Liver (tissue), 9 donors: ENCODE results near the gene COBL. TPM values are rescaled to one million over a fixed set of nuclear protein-coding genes. Genes with fewer than 3 reads are reported as not detected.
A peak's percentile ranks its signal among the peaks of the same experiment; 100 is the strongest.

Experiments used
- DNase-seq: peaks from one replicate; pipeline ENCODE4 v3.0.0-alpha.2; 2017; ENCODE audit warnings: low spot score
- H3K27ac ChIP-seq, 2 donors: one replicate each; pipeline ENCODE4 v1.7.0; 2013; ENCODE audit warnings: inconsistent platforms in 2 of 2, low read length in 2 of 2, control low read depth in 1 of 2, low read depth in 1 of 2, mild to moderate bottlenecking in 1 of 2
- H3K27me3 ChIP-seq, 4 donors: one replicate each; pipeline versions ENCODE4 v1.6.1 to v1.7.0; 2013; ENCODE audit warnings: low read length in 3 of 4, inconsistent platforms in 1 of 4, mild to moderate bottlenecking in 1 of 4, moderate library complexity in 1 of 4; ENCODE audit not compliant: control insufficient read depth in 4 of 4, insufficient read depth in 4 of 4
- H3K36me3 ChIP-seq, 4 donors: one replicate each; pipeline versions ENCODE4 v1.6.1 to v1.7.0; 2013; ENCODE audit warnings: low read length in 3 of 4, mild to moderate bottlenecking in 3 of 4, low read depth in 1 of 4, moderate library complexity in 1 of 4; ENCODE audit not compliant: control insufficient read depth in 4 of 4, insufficient read depth in 3 of 4
- H3K4me1 ChIP-seq, 4 donors: one replicate each; pipeline versions ENCODE4 v1.6.1 to v1.7.0; 2013; ENCODE audit warnings: low read length in 3 of 4, mild to moderate bottlenecking in 3 of 4, moderate library complexity in 1 of 4; ENCODE audit not compliant: control insufficient read depth in 4 of 4, insufficient read depth in 4 of 4
- H3K4me3 ChIP-seq, 3 donors: one replicate each; pipeline versions ENCODE4 v1.6.1 to v1.7.0; 2013; ENCODE audit warnings: low read length in 3 of 3, control low read depth in 1 of 3, low read depth in 1 of 3, mild to moderate bottlenecking in 1 of 3
- H3K9ac ChIP-seq, 2 donors: one replicate each; pipeline ENCODE4 v1.7.0; 2013; ENCODE audit warnings: low read length in 2 of 2, mild to moderate bottlenecking in 2 of 2, moderate library complexity in 2 of 2, control low read depth in 1 of 2, low read depth in 1 of 2
- H3K9me3 ChIP-seq, 4 donors: one replicate each; pipeline versions ENCODE4 v1.6.1 to v1.7.0; 2013; ENCODE audit warnings: low read length in 3 of 4; ENCODE audit not compliant: control insufficient read depth in 4 of 4
- FOXA1 ChIP-seq: IDR thresholded peaks from 2 replicates; pipeline ENCODE4 v1.6.1; 2016; ENCODE audit warnings: antibody characterized with exemption
- FOXA2 ChIP-seq: IDR thresholded peaks from 2 replicates; pipeline ENCODE4 v1.6.1; 2016; ENCODE audit warnings: antibody characterized with exemption
- HNF4A ChIP-seq, 2 donors: conservative IDR thresholded peaks; 2 replicates each; pipeline ENCODE4 v1.6.1; 2016; ENCODE audit warnings: antibody characterized with exemption in 2 of 2, mild to moderate bottlenecking in 2 of 2
- HNF4G ChIP-seq: IDR thresholded peaks from 2 replicates; pipeline ENCODE4 v1.6.1; 2016; ENCODE audit warnings: antibody characterized with exemption
- NR2F2 ChIP-seq: IDR thresholded peaks from 2 replicates; pipeline ENCODE4 v1.6.1; 2016; ENCODE audit warnings: antibody characterized with exemption
- RAD21 ChIP-seq, 2 donors: IDR thresholded peaks; 2 replicates each; pipeline ENCODE4 v1.6.1; 2016; ENCODE audit warnings: antibody characterized with exemption in 2 of 2, mild to moderate bottlenecking in 2 of 2
- RXRA ChIP-seq, 2 donors: IDR thresholded peaks; 2 replicates each; pipeline ENCODE4 v1.6.1; 2017 to 2018; ENCODE audit warnings: antibody characterized with exemption in 2 of 2, mild to moderate bottlenecking in 1 of 2
- SP1 ChIP-seq: IDR thresholded peaks from 2 replicates; pipeline ENCODE4 v1.6.1; 2018; ENCODE audit warnings: antibody characterized with exemption, mild to moderate bottlenecking
- TAF1 ChIP-seq: conservative IDR thresholded peaks from 2 replicates; pipeline ENCODE4 v1.6.1; 2016; ENCODE audit warnings: antibody characterized with exemption, mild to moderate bottlenecking
- YY1 ChIP-seq: IDR thresholded peaks from 2 replicates; pipeline ENCODE4 v1.6.1; 2016; ENCODE audit warnings: antibody characterized with exemption, mild to moderate bottlenecking
- WGBS: extraction: QIAGEN DNeasy Blood & Tissue Kit; methylation state at CpG from one replicate; pipeline ENCODE4 v1.1.7; 2013; 5-methylcytosine and 5-hydroxymethylcytosine counted together
- polyA plus RNA-seq, 2 donors: library from polyadenylated mRNA; stranded (reverse) in 1 of 2; unstranded in 1 of 2; fragments of 200-250 nt in 1 of 2; fragments of >200 nt in 1 of 2; fragmentation: Nextera tagmentation in 1 of 2; extraction: Ambion mirVana in 1 of 2; gene quantifications; one replicate each; pipeline versions ENCODE4 v1.2.1 to v1.2.3, GENCODE V29; 2013 to 2015
- total RNA-seq, 2 donors: library from RNA; depleted of rRNA; stranded (reverse); fragments of >200 nt; gene quantifications; one replicate each; pipeline ENCODE4 v1.2.3, GENCODE V29; 2014
- TF ChIP-seq, protein P1 (sequence below): fragments of 150-350 bp; IDR thresholded peaks from 2 replicates; pipeline ENCODE4 v1.5.1; 2017; ENCODE audit warnings: improper control_type of control experiment, low read depth, low read length; ENCODE audit not compliant: missing input control
- TF ChIP-seq, protein P2 (sequence below): IDR thresholded peaks from 2 replicates; pipeline ENCODE4 v1.6.1; 2016; ENCODE audit warnings: antibody characterized with exemption
- TF ChIP-seq, protein P3 (sequence below): IDR thresholded peaks from 2 replicates; pipeline ENCODE4 v1.6.1; 2016; ENCODE audit warnings: antibody characterized with exemption
- donor health status: healthy.
- donor health status: healthy.
- donor health status: healthy.
- donor health status: healthy.
- donor health status: healthy.

The COBL gene
- total and polyA plus RNA-seq, 4 donors: 5.8 to 18.7 (median 10.7) TPM

DNA sequence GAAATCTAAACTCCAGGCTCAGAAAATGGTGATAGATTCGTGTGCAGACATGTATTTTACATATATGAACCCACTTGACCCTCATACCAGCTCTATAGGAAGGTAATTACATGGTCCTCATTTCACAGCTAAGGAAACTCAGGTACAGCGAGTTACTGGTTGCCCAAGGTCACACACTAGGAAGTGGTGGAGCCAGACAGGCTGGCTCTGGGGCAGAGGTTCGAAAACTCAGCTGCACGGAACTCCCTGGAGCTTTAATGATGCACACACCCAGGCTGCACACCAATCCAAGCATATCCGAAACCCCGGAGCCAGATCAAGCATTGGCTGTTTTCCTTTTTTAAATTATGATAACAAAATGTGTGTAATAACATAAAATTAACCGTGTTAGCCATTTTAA lies 172.4 kb downstream of the COBL start:
- DNase-seq: no peak
- Histone ChIP-seq H3K27me3 (no peaks in the 10 kb centered on the region), H3K4me1 (peaks cover 0 to 3% (median 0%) of the 10 kb centered on the region in 4 donors), H3K27ac (no peak overlapping the region), H3K9me3 (peaks cover 0 to 14% (median 7%) of the 10 kb centered on the region in 4 donors), H3K9ac (no peak overlapping the region), H3K36me3 (peaks cover 0 to 2% (median 0%) of the 10 kb centered on the region in 4 donors), H3K4me3 (no peak overlapping the region)
- WGBS: 82% methylated on average over 7 of the region's 7 CpGs
- TF ChIP-seq FOXA1: no peak
- TF ChIP-seq RXRA (IDR thresholded peaks at IDR 0.05): no peak
- no peak for TF ChIP-seq TAF1
- TF ChIP-seq HNF4A (conservative IDR thresholded peaks at IDR 0.05): no peak
- no peak for TF ChIP-seq NR2F2
- TF ChIP-seq, protein P1, sequence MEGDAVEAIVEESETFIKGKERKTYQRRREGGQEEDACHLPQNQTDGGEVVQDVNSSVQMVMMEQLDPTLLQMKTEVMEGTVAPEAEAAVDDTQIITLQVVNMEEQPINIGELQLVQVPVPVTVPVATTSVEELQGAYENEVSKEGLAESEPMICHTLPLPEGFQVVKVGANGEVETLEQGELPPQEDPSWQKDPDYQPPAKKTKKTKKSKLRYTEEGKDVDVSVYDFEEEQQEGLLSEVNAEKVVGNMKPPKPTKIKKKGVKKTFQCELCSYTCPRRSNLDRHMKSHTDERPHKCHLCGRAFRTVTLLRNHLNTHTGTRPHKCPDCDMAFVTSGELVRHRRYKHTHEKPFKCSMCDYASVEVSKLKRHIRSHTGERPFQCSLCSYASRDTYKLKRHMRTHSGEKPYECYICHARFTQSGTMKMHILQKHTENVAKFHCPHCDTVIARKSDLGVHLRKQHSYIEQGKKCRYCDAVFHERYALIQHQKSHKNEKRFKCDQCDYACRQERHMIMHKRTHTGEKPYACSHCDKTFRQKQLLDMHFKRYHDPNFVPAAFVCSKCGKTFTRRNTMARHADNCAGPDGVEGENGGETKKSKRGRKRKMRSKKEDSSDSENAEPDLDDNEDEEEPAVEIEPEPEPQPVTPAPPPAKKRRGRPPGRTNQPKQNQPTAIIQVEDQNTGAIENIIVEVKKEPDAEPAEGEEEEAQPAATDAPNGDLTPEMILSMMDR: no peak

DNA sequence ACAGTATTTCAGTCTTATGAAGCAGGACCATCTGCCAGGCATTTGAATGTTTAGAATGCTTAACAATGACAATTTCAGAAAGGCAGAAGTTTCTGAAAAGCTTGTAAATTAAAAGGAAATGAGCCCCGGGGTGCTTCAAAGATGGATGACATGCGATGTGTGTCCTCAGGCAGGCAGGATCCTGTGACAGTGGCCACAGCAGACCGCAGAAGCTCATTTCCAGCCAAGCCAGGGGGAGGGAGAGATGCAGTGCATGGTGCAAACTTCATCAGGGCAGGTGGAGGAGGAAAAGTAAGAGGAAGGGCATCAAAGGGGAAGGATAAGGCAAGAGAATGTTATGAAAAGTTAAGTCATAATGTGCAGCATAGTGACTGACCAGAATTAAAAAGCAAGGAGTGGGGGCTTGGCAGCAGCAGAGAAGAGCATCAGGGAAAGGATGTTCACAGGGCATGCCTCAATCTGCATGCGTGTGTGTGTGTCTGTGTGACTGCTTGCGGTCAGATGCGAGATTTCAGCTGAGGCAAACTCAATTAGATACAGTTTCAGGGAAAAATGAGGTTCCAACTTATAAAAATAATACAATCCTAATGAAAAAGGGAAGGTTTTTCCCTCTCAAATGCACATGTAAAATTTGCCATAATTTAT lies 173.7 kb downstream of the COBL start:
- H3K9ac ChIP-seq: no peak overlapping the region
- 87% methylated on average over 6 of the region's 6 CpGs for WGBS
- H3K36me3 ChIP-seq: no peaks in the 10 kb centered on the region
- H3K27ac ChIP-seq: no peak overlapping the region
- DNase-seq: no peak
- no peaks in the 10 kb centered on the region for H3K27me3 ChIP-seq
- H3K4me1 ChIP-seq: peaks cover 0 to 3% (median 0%) of the 10 kb centered on the region in 4 donors
- H3K9me3 ChIP-seq: peaks cover 0 to 14% (median 5%) of the 10 kb centered on the region in 4 donors
- TF ChIP-seq, protein P2, sequence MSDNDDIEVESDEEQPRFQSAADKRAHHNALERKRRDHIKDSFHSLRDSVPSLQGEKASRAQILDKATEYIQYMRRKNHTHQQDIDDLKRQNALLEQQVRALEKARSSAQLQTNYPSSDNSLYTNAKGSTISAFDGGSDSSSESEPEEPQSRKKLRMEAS: no peak
- TF ChIP-seq, protein P3, sequence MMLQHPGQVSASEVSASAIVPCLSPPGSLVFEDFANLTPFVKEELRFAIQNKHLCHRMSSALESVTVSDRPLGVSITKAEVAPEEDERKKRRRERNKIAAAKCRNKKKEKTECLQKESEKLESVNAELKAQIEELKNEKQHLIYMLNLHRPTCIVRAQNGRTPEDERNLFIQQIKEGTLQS: no peak
- TF ChIP-seq FOXA2: no peak
- TF ChIP-seq YY1: no peak
- TF ChIP-seq HNF4G: no peak
- TF ChIP-seq, protein P1: no peak
- TF ChIP-seq SP1: no peak
- TF ChIP-seq RXRA (IDR thresholded peaks at IDR 0.05): no peak
- no peak overlapping the region for H3K4me3 ChIP-seq

DNA sequence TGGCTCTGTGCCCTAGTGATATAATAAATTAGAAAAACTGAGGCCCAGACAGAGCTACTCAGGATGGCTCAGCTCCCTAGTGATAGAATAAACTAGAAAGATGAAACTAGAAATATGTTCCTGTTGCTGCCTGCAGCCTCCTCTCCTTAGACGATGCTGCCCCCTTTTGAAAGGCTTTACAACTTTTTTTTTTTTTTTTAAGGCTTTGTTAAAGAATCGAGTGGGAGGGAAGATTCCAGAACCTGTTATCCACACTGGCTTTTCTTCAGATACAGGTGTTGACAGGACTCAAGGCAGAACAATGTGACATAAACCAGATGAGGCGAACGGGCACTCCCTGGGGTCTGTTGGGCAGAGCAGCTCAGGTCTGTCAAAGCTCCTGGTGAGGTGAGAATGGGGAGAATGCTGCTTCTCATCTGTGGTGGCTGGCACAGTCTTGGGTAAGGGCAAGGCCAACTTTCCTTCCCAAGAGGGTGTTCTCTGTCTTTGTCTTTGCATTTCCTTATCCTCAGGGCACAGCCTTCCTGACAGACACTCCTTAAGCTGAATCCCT lies 175.1 kb downstream of the COBL start:
- WGBS: 50% methylated on average over 4 of the region's 4 CpGs
- H3K27me3 ChIP-seq: no peaks in the 10 kb centered on the region
- TF ChIP-seq HNF4G (no peak), HNF4A (conservative IDR thresholded peaks at IDR 0.05) (no peak), YY1 (no peak), FOXA2 (no peak), RAD21 (IDR thresholded peaks at IDR 0.05) (peak; percentile 72)
- TF ChIP-seq, protein P1: peak; percentile 29
- DNase-seq: no peak
- H3K9me3 ChIP-seq: peaks cover 0 to 3% (median under 1%) of the 10 kb centered on the region in 4 donors
- H3K36me3 ChIP-seq: no peaks in the 10 kb centered on the region
- no peak overlapping the region for H3K27ac ChIP-seq
- H3K4me3 ChIP-seq: no peak overlapping the region
- no peak overlapping the region for H3K9ac ChIP-seq
- peaks cover 0 to 3% (median 0%) of the 10 kb centered on the region in 4 donors for H3K4me1 ChIP-seq
